ENCODE measurements around the gene ZGPAT.
"Not testable (repeated sequence)": the region's sequence is repeated elsewhere in the genome, so short reads cannot be mapped to it uniquely, and the experiment has no call there.

Gene ZGPAT

DNA sequence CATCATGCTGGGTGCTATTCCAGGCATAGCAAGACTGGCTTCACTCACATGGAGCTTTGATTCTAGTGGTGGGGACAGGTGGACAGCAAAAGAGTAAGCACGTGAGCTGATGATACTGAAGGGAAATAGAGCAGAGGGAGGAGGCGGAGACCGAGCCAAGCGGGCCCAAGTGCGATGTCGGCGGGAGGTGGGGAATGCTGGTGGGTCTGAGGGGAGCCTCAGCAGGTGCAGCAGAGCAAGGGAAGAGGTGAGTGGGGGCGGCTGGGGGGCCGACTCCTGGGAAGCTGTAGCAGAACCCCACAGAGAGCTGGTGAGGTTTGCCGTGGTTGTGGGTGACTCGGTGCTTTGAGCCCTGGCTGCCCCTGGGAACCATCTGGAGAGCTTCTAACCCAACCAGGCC is 39.5 kb upstream of the ZGPAT start:
- TF ChIP-seq, protein P1, sequence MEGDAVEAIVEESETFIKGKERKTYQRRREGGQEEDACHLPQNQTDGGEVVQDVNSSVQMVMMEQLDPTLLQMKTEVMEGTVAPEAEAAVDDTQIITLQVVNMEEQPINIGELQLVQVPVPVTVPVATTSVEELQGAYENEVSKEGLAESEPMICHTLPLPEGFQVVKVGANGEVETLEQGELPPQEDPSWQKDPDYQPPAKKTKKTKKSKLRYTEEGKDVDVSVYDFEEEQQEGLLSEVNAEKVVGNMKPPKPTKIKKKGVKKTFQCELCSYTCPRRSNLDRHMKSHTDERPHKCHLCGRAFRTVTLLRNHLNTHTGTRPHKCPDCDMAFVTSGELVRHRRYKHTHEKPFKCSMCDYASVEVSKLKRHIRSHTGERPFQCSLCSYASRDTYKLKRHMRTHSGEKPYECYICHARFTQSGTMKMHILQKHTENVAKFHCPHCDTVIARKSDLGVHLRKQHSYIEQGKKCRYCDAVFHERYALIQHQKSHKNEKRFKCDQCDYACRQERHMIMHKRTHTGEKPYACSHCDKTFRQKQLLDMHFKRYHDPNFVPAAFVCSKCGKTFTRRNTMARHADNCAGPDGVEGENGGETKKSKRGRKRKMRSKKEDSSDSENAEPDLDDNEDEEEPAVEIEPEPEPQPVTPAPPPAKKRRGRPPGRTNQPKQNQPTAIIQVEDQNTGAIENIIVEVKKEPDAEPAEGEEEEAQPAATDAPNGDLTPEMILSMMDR (conservative IDR thresholded peaks at IDR 0.05; ENCODE audit: low read depth, low read length), result no peak
- H3K4me3 ChIP-seq (ENCODE audit: low read length), result no peak overlapping the region
- DNase-seq (ENCODE audit: low read depth), result no peak

DNA sequence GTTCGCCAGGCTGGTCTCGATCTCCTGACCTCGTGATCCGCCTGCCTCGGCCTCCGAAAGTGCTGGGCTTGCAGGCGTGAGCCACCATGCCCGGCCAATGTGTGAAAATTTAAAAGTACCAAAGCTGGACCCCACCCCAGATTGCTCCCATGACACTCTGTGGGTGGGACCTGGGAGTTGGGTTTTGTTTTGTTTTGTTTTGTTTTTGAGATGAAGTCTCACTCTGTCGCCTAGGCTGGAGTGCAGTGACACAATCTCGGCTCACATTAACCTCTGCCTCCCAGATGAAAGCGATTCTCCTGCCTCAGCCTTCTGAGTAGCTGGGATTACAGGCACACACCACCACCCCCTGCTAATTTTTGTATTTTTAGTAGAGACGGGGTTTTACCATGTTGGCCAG is 36.1 kb upstream of the ZGPAT start:
- DNase-seq (ENCODE audit: low read depth); H3K4me3 ChIP-seq (ENCODE audit: low read length): not testable (repeated sequence)

DNA sequence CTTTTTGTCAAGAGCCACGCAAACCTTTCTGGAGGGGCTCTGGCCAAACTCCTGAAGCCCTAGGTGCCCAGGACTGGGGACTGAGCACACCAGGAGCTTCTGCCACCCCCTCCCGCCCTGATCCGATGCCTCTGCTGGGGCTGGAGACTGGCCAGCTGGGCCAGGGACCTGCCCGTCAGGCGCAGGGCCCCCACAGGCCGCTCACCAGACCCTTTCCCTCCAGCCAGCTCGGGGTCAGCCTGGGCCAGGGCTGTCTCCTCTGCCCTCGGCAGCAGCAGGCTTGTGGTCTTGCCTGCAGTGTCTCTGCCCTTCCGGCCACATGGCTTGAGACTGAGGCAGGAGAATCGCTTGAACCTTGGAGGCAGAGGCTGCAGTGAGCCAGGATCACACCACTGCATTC is 35.2 kb upstream of the ZGPAT start:
- TF ChIP-seq, protein P1 (conservative IDR thresholded peaks at IDR 0.05; ENCODE audit: low read depth, low read length), result no peak
- DNase-seq (ENCODE audit: low read depth), result no peak

DNA sequence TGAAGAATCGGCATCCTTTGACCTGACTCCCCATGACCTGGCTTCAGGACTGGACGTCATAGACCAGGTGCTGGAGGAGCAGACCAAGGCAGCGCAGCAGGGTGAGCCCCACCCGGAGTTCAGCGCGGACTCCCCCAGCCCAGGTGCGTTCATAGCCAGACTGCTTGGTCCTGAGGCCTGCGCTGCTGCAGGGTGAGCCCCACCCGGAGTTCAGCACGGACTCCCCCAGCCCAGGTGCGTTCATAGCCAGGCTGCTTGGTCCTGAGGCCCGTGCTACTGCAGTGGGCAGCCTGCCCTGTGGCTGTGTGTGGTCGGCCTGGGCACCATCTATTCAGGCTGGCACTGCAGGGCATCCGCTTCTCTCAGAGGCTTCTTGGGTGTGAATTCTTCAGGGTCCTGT is 33.9 kb upstream of the ZGPAT start:
- no peak overlapping the region for H3K4me3 ChIP-seq (ENCODE audit: low read length)
- DNase-seq (ENCODE audit: low read depth), result no peak
- TF ChIP-seq, protein P1 (conservative IDR thresholded peaks at IDR 0.05; ENCODE audit: low read depth, low read length), result no peak

More for the DNA sequence above, 35.2 kb upstream of the ZGPAT start:
- no peak overlapping the region for H3K4me3 ChIP-seq (ENCODE audit: low read length)

DNA sequence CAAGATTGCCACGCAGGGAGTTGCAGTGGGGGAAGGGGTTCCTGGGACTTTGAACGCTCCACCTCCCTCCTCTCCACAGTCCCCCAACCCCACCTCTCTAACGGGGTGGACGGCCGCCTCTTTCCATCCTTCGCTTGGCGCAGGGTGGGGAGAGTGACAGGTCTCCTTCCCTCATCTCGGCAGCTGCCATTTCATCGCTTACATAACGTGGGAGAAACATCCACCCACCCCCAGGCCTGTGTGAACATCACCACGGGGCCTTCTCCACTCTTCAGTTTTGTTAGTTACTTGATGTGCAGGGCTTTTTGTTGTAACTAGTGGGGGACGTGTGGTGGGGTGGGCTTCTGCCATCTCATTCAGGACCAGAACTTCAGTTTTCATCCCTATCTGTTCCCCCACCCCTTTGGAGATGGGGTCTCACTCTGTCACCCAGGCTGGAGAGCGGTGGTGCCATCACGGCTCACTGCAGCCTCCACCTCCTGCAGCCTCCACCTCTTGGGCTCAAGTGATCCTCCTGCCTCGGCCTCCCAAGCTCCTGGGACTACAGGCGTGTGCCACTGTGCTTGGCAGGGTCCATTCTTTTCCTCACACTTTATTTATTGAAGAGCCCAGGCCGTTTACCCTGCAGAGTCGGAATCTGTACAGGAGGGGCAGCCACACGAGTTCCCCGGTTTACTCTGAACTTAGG is 32.0 kb upstream of the ZGPAT start:
- no peak overlapping the region for H3K4me3 ChIP-seq (ENCODE audit: low read length)
- TF ChIP-seq, protein P1 (conservative IDR thresholded peaks at IDR 0.05; ENCODE audit: low read depth, low read length), result no peak
- no peak for DNase-seq (ENCODE audit: low read depth)

DNA sequence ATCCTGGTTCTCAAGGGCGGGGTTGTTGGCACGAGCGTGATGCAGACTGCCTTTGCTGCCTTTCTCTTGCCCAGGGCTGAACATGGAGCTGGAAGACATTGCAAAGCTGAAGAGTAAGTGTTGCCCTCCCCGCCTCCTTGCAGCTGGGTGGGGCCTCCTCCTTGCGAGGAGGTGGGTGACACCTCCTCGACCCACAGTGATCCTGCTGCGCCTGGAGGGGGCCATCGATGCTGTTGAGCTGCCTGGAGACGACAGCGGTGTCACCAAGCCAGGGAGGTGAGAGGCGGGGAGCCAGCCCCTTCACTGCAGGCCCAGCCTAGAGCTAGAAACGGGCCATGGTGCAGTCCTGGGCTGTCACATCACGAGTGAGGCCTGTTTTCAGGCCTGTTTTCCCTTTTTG is 29.8 kb upstream of the ZGPAT start:
- no peak for DNase-seq (ENCODE audit: low read depth)
- no peak overlapping the region for H3K4me3 ChIP-seq (ENCODE audit: low read length)
- TF ChIP-seq, protein P1 (conservative IDR thresholded peaks at IDR 0.05; ENCODE audit: low read depth, low read length), result no peak

DNA sequence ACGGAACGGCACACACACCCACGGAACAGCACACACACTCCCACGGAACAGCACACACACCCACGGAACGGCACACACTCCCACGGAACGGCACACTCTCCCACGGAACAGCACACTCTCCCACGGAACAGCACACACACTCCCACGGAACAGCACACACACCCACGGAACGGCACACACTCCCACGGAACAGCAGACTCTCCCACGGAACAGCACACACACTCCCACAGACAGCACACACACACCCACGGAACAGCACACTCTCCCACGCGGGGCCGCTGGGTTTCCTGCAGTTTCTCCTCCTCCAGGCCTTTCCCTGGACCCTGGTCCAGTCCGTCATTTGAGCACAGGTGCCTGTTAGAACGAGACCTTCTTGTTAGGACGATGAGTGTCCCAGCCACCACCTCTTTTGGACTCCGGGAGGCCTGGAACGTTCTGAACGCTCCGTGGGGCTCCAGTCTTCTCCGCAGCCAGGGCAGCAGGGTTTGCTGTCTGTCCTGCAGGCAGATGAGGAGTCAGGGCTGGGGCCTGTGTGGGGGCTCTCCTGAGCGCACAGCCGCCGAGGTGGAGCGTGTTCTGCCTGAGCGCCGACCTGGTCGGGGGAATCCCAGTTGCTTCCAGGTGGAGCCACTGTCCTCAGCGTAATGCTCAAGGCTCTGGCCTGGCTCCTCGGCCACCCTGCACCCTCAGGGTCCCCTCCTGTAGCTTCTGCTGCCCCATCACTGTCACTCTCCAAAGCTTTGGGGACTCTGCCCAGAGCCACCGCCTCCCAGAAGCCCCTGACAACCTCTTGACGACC is 29.0 kb upstream of the ZGPAT start:
- DNase-seq (ENCODE audit: low read depth), result no peak
- TF ChIP-seq, protein P1 (conservative IDR thresholded peaks at IDR 0.05; ENCODE audit: low read depth, low read length), result no peak

More for the DNA sequence above, 29.0 kb upstream of the ZGPAT start:
- H3K4me3 ChIP-seq (ENCODE audit: low read length), result no peak overlapping the region
